GM10266 (cell line): ENCODE data around the gene HSPB9.
A peak's percentile ranks its signal among the peaks of the same experiment; 100 is the strongest.

ENCODE experiments used
- DNase-seq: peaks from one replicate; pipeline ENCODE4 v3.0.0; 2012; ENCODE audit errors: extremely low spot score
- CTCF ChIP-seq: IDR thresholded peaks from 2 replicates; pipeline ENCODE4 v1.5.1; 2012; ENCODE audit warnings: mild to moderate bottlenecking, low read depth; ENCODE audit not compliant: control insufficient read depth, insufficient read depth; ENCODE audit errors: missing control alignments

The HSPB9 gene

GRCh38 chr17:42116705-42117396, 5.8 kb upstream of the HSPB9 start:
- TF ChIP-seq CTCF: peak; percentile 88
- DNase-seq: peak; percentile 82

GRCh38 chr17:42117397-42118125, 5.0 kb upstream of the HSPB9 start:
- TF ChIP-seq CTCF: no peak
- no peak for DNase-seq

- no peak for DNase-seq
- TF ChIP-seq CTCF: no peak
These were observed 4.5 kb upstream of the HSPB9 start for GRCh38 chr17:42118126-42118510.

GRCh38 chr17:42118545-42118944, 4.1 kb upstream of the HSPB9 start:
- TF ChIP-seq CTCF: peak; percentile 63
- DNase-seq: peak; percentile 71

- DNase-seq: no peak
These were observed 3.3 kb upstream of the HSPB9 start for GRCh38 chr17:42119301-42119700.

GRCh38 chr17:42120161-42120769, 2.3 kb upstream of the HSPB9 start:
- TF ChIP-seq CTCF: no peak
- DNase-seq: no peak

More at GRCh38 chr17:42119301-42119700, 3.3 kb upstream of the HSPB9 start:
- no peak for TF ChIP-seq CTCF
